ENCODE data around the gene FHIT.

DNA sequence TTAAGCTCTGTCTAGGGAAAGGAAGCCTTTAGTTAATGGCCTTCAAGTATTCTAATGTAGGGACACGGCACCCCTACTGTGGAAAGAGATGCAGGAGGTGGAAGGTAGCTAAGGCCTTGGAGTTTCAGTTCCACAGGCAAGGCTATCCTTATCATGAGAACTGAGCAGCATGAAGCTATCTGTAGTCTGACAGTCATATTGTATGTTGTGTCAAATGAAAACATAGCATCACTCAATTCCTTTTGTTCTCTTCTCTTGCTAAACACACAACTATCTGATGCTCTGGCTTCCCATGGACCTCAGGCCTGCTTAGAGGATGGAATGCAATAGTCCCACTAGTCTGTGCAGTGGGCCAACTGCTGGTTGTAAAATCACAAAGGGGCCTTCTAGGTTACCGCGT is 380.9 kb downstream of the FHIT start:
- TF ChIP-seq, protein P1, sequence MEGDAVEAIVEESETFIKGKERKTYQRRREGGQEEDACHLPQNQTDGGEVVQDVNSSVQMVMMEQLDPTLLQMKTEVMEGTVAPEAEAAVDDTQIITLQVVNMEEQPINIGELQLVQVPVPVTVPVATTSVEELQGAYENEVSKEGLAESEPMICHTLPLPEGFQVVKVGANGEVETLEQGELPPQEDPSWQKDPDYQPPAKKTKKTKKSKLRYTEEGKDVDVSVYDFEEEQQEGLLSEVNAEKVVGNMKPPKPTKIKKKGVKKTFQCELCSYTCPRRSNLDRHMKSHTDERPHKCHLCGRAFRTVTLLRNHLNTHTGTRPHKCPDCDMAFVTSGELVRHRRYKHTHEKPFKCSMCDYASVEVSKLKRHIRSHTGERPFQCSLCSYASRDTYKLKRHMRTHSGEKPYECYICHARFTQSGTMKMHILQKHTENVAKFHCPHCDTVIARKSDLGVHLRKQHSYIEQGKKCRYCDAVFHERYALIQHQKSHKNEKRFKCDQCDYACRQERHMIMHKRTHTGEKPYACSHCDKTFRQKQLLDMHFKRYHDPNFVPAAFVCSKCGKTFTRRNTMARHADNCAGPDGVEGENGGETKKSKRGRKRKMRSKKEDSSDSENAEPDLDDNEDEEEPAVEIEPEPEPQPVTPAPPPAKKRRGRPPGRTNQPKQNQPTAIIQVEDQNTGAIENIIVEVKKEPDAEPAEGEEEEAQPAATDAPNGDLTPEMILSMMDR (conservative IDR thresholded peaks at IDR 0.05; ENCODE audit: low read depth, low read length) = no peak
- TF ChIP-seq EZH2phosphoT487 (IDR thresholded peaks at IDR 0.05; ENCODE audit: borderline replicate concordance, low read length) = no peak

Measured in PC-3 (cell line).